ENCODE results near the gene ALDH1A3.
A peak's percentile ranks its signal among the peaks of the same experiment; 100 is the strongest.
"Not testable (repeated sequence)": the region's sequence is repeated elsewhere in the genome, so short reads cannot be mapped to it uniquely, and the experiment has no call there.

The ALDH1A3 gene

DNA sequence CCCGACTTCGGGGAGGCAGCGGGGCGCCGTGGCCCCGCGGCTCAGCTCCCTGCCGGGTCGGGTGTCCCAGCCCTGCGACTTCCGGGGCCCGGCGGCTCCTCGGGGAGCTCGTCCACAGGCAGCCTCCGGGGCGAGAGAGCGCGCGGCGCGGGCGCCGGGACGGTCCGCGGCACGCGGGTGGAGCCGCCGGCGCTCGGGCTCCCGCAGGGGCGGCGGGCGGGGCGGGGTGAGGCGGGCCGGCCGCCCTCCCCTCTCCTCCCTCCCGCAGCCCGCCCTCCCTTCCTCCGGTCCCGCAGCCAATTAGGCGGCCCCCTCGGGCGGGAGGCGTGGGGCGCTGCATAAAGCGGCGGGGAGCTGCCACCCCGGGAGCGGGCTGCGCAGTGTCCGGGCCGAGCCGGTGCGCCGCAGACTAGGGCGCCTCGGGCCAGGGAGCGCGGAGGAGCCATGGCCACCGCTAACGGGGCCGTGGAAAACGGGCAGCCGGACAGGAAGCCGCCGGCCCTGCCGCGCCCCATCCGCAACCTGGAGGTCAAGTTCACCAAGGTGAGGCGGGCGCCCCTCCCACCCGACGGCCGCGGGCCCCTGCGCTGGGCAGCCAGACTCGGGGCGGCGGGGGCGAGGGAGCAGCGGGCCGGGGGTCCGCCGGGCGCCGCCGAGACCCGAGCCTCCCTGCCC is at the start of gene ALDH1A3:
TSS of gene ALDH1A3 (plus strand) at position 368 of the 675 bp plus-strand sequence. CDS start at position 445, 77 bp downstream.
- no peak for DNase-seq

- no peak for DNase-seq
Measured at GRCh38 chr15:100831467-100831866, 48.2 kb upstream of the ALDH1A3 start.

- DNase-seq: no peak
Measured at GRCh38 chr15:100832149-100832942, 47.3 kb upstream of the ALDH1A3 start.

- no peak for DNase-seq
Measured at GRCh38 chr15:100833417-100834389, 45.9 kb upstream of the ALDH1A3 start.

GRCh38 chr15:100834731-100835130 is 44.9 kb upstream of the ALDH1A3 start:
- no peak for DNase-seq

GRCh38 chr15:100835636-100836035 is 44.0 kb upstream of the ALDH1A3 start:
- no peak for DNase-seq

- DNase-seq: no peak
Measured at GRCh38 chr15:100836501-100836900, 43.1 kb upstream of the ALDH1A3 start.

- DNase-seq: no peak
Measured at GRCh38 chr15:100841426-100841825, 38.2 kb upstream of the ALDH1A3 start.

- no peak for DNase-seq
Measured at GRCh38 chr15:100842756-100843730, 36.6 kb upstream of the ALDH1A3 start.

GRCh38 chr15:100844167-100844566 is 35.5 kb upstream of the ALDH1A3 start:
- no peak for DNase-seq

DNA sequence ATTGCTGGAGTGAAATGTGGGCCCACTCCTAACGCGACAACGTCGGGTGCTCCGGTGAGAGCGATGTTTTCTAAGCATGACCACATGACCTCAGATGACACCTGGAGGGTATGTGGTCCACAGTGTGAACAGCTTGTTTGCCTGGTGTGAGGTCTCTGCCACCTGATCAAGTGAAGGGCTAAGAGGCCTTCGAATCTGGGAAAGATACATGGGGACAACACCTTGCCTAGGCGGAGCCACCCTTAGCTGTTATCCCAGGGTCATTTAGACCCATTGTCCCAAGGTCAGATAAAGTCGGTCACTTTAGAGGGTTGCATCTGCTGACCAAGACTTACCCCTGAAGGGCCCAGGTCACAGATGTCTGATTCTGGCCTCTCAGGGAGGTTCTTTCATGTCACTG is 34.9 kb upstream of the ALDH1A3 start:
- no peak for DNase-seq

GRCh38 chr15:100847194-100847593 is 32.4 kb upstream of the ALDH1A3 start:
- DNase-seq: no peak

DNA sequence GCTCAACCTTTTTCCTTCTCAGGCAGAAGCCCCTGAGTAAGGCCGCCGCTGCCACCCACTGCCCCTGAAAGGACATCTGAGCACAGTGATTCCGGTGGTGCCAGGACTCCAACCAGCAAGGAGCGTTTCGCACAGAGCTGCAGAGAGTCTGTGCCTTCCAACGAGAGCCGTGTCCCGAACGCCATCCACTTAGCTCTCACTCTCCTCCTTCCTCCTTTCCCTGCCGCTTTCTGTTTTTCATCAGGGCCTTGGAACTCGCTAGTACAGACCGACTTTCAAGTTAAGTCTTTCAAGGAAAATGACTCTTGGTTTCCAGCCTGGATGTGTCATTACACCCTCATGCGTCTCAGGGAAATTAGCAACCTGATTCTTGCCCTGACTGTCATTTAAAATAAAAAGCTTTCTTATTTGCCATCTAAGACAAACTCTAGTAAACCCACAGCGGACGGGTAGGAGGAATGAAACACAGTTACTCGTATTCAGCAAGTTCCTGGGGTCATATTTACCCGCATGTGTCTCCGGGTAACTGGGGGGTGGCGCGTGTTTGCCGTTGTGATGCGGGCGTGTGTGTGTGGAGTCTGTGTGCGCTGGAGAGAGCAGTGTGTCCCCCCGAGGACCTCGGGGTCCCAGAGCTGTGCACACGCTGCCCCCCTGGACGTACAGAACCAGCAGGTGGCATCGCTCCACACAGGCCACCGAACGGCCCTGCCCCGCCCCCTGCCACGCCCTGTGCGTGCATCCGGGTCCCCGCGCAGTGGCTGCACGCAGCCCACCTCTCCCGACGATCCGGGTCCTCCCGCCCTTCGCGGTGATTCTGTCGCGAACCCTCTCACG is 30.4 kb upstream of the ALDH1A3 start:
- DNase-seq: peak; percentile 46 to 73

DNA sequence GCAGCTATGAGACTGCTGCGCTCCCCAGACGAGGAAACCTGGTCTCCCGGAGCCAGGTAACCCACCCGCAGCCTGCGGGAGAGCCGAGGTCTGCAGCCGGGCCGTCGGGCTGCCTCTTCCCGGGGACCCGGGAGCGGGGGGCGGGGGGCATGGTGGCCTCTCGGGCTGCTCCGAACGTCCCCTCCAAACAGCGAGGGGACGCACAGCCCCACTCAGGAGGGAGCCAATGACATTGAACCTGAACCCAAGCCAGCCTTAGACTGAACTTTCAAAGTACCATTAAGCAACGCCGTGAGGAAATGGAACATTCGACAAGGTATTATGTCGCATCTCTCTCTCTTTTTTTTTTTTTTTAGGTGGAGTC is 29.8 kb upstream of the ALDH1A3 start:
- peak in 1 of 2 experiments; percentile 62 for DNase-seq

- not testable (repeated sequence) for DNase-seq
Measured at GRCh38 chr15:100851428-100852015, 28.1 kb upstream of the ALDH1A3 start.

GRCh38 chr15:100852630-100853029 is 27.0 kb upstream of the ALDH1A3 start:
- DNase-seq: no peak

DNA sequence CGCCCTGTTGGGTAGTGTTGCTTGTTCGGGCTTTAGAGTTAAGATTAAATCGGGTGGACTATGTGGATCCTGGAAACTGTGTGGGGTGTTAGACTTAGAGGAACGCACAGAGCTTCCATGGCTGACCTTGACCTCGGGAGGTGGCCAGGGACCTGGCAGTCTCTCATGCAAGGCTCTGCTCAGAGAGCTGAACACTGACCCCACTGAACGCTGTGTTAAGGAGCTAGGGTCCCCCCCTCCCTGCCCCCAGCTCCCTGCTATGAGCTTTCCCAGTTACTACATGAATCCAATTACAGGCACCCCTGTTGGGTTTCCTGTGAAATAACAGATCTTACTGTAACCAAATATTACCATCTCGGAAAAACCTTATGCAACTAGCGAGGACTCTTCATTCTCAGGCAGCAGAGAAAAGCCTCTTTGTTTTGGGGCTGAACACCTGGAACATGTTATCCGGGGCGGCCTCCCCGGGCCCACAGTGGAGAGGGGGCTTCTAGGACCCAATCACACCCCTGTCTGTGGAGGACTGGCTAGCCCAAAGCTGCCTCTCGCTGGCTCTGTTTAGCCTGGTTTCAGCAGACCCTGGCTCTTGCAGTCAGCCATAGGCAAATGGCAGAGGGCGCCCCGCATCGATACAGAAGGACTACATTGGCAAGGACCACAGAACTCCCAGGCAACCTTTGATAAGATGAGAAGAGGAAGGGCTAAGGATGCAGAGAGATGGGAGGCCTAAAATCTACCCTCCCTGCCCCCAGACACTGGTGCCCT is 25.8 kb upstream of the ALDH1A3 start:
- no peak for DNase-seq

- DNase-seq: no peak
Measured at GRCh38 chr15:100856867-100857266, 22.8 kb upstream of the ALDH1A3 start.

DNA sequence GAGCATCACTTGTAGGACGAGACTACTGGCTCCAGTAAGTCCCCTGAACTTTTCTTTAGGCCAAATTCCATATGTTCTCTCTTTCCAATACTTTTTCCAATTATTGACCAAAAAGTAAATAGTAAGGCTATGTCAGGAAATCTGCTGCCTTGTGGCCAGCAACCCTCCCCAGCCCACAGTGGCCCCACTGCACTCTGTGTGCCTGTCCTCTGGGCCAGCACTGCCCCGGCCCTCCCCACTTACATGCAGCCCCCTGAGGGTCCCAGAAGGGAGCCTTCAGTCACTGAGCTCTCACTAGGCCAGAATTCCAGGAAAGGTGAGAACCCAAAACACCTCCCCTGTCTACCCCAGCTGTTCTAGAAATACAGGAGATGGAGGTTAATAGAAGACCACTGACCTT is 21.3 kb upstream of the ALDH1A3 start:
- DNase-seq: no peak
